ENCODE results near the gene BMP10.

DNA sequence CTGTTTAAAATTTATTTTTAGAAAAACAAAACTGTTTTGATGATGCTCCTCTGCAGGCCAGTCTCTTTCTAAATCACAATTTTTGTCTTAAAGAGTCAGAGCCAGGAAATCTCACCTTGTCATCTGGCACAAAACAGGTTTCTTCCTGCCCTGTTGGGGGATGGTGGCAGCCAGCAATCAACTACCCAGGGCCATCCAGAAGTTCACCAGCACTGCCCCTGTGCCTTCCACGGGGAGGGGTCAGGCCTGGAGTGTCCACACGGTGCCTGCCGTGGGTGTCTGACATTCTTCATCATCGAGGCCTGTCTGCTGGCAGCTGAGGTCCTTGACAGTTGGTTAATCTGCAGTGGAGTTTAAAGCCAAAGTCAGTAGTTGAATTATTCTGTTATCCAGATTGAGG, 40.0 kb upstream of the BMP10 start:
- TF ChIP-seq, protein P1, sequence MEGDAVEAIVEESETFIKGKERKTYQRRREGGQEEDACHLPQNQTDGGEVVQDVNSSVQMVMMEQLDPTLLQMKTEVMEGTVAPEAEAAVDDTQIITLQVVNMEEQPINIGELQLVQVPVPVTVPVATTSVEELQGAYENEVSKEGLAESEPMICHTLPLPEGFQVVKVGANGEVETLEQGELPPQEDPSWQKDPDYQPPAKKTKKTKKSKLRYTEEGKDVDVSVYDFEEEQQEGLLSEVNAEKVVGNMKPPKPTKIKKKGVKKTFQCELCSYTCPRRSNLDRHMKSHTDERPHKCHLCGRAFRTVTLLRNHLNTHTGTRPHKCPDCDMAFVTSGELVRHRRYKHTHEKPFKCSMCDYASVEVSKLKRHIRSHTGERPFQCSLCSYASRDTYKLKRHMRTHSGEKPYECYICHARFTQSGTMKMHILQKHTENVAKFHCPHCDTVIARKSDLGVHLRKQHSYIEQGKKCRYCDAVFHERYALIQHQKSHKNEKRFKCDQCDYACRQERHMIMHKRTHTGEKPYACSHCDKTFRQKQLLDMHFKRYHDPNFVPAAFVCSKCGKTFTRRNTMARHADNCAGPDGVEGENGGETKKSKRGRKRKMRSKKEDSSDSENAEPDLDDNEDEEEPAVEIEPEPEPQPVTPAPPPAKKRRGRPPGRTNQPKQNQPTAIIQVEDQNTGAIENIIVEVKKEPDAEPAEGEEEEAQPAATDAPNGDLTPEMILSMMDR (conservative IDR thresholded peaks at IDR 0.05; ENCODE audit: low read length), result no peak
- TF ChIP-seq EZH2phosphoT487 (IDR thresholded peaks at IDR 0.05; ENCODE audit: borderline replicate concordance), result no peak
